SIG-M5 (cell line): ENCODE data around the gene SUB1.
"Not testable (repeated sequence)": the region's sequence is repeated elsewhere in the genome, so short reads cannot be mapped to it uniquely, and the experiment has no call there.

Experiments
- DNase-seq: peaks from one replicate; lab custom pipeline; 2025; lab: John Stamatoyannopoulos, UW

Gene SUB1

GRCh38 chr5:32565145-32565544 is 20.2 kb upstream of the SUB1 start:
- no peak for DNase-seq

GRCh38 chr5:32566319-32567111 is 18.8 kb upstream of the SUB1 start:
- DNase-seq, result no peak

GRCh38 chr5:32571128-32571527 is 14.2 kb upstream of the SUB1 start:
- DNase-seq, result no peak

GRCh38 chr5:32572778-32573480 is 12.4 kb upstream of the SUB1 start:
- DNase-seq, result no peak

GRCh38 chr5:32573481-32573854 is 11.9 kb upstream of the SUB1 start:
- not testable (repeated sequence) for DNase-seq

GRCh38 chr5:32574540-32575175 is 10.7 kb upstream of the SUB1 start:
- no peak for DNase-seq

GRCh38 chr5:32578363-32578762 is 7.0 kb upstream of the SUB1 start:
- DNase-seq, result peak; percentile 16

GRCh38 chr5:32578764-32579163 is 6.6 kb upstream of the SUB1 start:
- DNase-seq, result no peak

GRCh38 chr5:32581010-32581785 is 4.2 kb upstream of the SUB1 start:
- no peak for DNase-seq

- DNase-seq, result peak; percentile 18
These were observed 1.6 kb upstream of the SUB1 start for GRCh38 chr5:32583582-32584232.

- no peak for DNase-seq
These were observed 711 bp upstream of the SUB1 start for GRCh38 chr5:32584646-32585045.

- no peak for DNase-seq
These were observed 273 bp upstream of the SUB1 start for GRCh38 chr5:32585122-32585445.

GRCh38 chr5:32586276-32586599 is 881 bp downstream of the SUB1 start:
- DNase-seq, result no peak

- DNase-seq, result no peak
These were observed 1.8 kb downstream of the SUB1 start for GRCh38 chr5:32587067-32587551.

GRCh38 chr5:32589416-32589815 is 4.1 kb downstream of the SUB1 start:
- no peak for DNase-seq

- DNase-seq, result no peak
These were observed 4.8 kb downstream of the SUB1 start for GRCh38 chr5:32589942-32590869.

GRCh38 chr5:32595118-32595517 is 9.8 kb downstream of the SUB1 start:
- DNase-seq, result no peak

- DNase-seq, result peak; percentile 30
These were observed 11.8 kb downstream of the SUB1 start for GRCh38 chr5:32597041-32597629.

- DNase-seq, result no peak
These were observed 13.0 kb downstream of the SUB1 start for GRCh38 chr5:32598260-32598937.
